ENCODE data around the gene JAKMIP1.

JAKMIP1 gene

GRCh38 chr4:6042293-6043063 lies 157.9 kb downstream of the JAKMIP1 start:
- ChIA-PET CTCF (interaction anchor here (1.4 kb wide), 1 partner anchor 18 kb away, joined by 3 read pairs; no protein-coding TSS in a partner anchor), POLR2A (no interaction called here)
- TF ChIP-seq FOXM1 (IDR thresholded peaks at IDR 0.05; ENCODE audit: borderline replicate concordance) (no peak), HDGF (IDR thresholded peaks at IDR 0.05; ENCODE audit: borderline replicate concordance) (no peak), FOXA1 (IDR thresholded peaks at IDR 0.05) (no peak), SUZ12 (IDR thresholded peaks at IDR 0.05) (no peak), SP1 (IDR thresholded peaks at IDR 0.05) (no peak), LEF1 (IDR thresholded peaks at IDR 0.05; ENCODE audit: borderline replicate concordance) (no peak), ZNF384 (IDR thresholded peaks at IDR 0.05) (no peak), PKNOX1 (IDR thresholded peaks at IDR 0.05) (no peak), ELF4 (IDR thresholded peaks at IDR 0.05) (no peak), ARNT (IDR thresholded peaks at IDR 0.05) (no peak), TARDBP (IDR thresholded peaks at IDR 0.05) (no peak), NFRKB (IDR thresholded peaks at IDR 0.05) (no peak), BHLHE40 (IDR thresholded peaks at IDR 0.05; ENCODE audit: borderline replicate concordance) (no peak), L3MBTL2 (conservative IDR thresholded peaks at IDR 0.05) (no peak), FOXK2 (IDR thresholded peaks at IDR 0.05) (no peak), CTBP1 (IDR thresholded peaks at IDR 0.05; ENCODE audit: borderline replicate concordance) (no peak)
- no peak for DNase-seq (ENCODE audit: extremely low spot score)

- no peak for DNase-seq (ENCODE audit: extremely low spot score)
- no peak for TF ChIP-seq SP1 (IDR thresholded peaks at IDR 0.05)
- TF ChIP-seq CTBP1 (IDR thresholded peaks at IDR 0.05; ENCODE audit: borderline replicate concordance) = no peak
- POLR2A ChIA-PET = no interaction called here
- CTCF ChIA-PET = interaction anchor here (1.4 kb wide), 1 partner anchor 17 kb away, joined by 3 read pairs; no protein-coding TSS in a partner anchor
Observed at GRCh38 chr4:6041800-6042199, 158.5 kb downstream of the JAKMIP1 start.

GRCh38 chr4:6038711-6039110 lies 161.6 kb downstream of the JAKMIP1 start:
- CTCF ChIA-PET = no interaction called here
- POLR2A ChIA-PET = no interaction called here

GRCh38 chr4:6035786-6036185 lies 164.6 kb downstream of the JAKMIP1 start:
- ChIA-PET POLR2A (no interaction called here), CTCF (no interaction called here)
- TF ChIP-seq FOXK2 (IDR thresholded peaks at IDR 0.05) (no peak), ARNT (IDR thresholded peaks at IDR 0.05) (no peak), TARDBP (IDR thresholded peaks at IDR 0.05) (no peak), ZNF384 (IDR thresholded peaks at IDR 0.05) (no peak), BHLHE40 (IDR thresholded peaks at IDR 0.05; ENCODE audit: borderline replicate concordance) (no peak), L3MBTL2 (conservative IDR thresholded peaks at IDR 0.05) (no peak), SUZ12 (IDR thresholded peaks at IDR 0.05) (no peak), CTBP1 (IDR thresholded peaks at IDR 0.05; ENCODE audit: borderline replicate concordance) (no peak)
- DNase-seq (ENCODE audit: extremely low spot score) = no peak

More at GRCh38 chr4:6038711-6039110, 161.6 kb downstream of the JAKMIP1 start:
- no peak for DNase-seq (ENCODE audit: extremely low spot score)
- TF ChIP-seq ELF4 (IDR thresholded peaks at IDR 0.05) (no peak), TARDBP (IDR thresholded peaks at IDR 0.05) (no peak), FOXA1 (IDR thresholded peaks at IDR 0.05) (no peak), ARNT (IDR thresholded peaks at IDR 0.05) (no peak), L3MBTL2 (conservative IDR thresholded peaks at IDR 0.05) (no peak)

- ChIA-PET POLR2A (no interaction called here), CTCF (interaction anchor here (1.2 kb wide), 1 partner anchor 13 kb away, joined by 3 read pairs; no protein-coding TSS in a partner anchor)
- TF ChIP-seq BHLHE40 (IDR thresholded peaks at IDR 0.05; ENCODE audit: borderline replicate concordance) (no peak), CTBP1 (IDR thresholded peaks at IDR 0.05; ENCODE audit: borderline replicate concordance) (no peak), ELF4 (IDR thresholded peaks at IDR 0.05) (no peak), ZNF384 (IDR thresholded peaks at IDR 0.05) (no peak), LEF1 (IDR thresholded peaks at IDR 0.05; ENCODE audit: borderline replicate concordance) (no peak), SP1 (IDR thresholded peaks at IDR 0.05) (no peak), HDGF (IDR thresholded peaks at IDR 0.05; ENCODE audit: borderline replicate concordance) (no peak), ARNT (IDR thresholded peaks at IDR 0.05) (no peak), NFRKB (IDR thresholded peaks at IDR 0.05) (no peak), FOXA1 (IDR thresholded peaks at IDR 0.05) (no peak), L3MBTL2 (conservative IDR thresholded peaks at IDR 0.05) (no peak), PKNOX1 (IDR thresholded peaks at IDR 0.05) (no peak), SUZ12 (IDR thresholded peaks at IDR 0.05) (no peak), TARDBP (IDR thresholded peaks at IDR 0.05) (no peak)
- no peak for DNase-seq (ENCODE audit: extremely low spot score)
Observed at GRCh38 chr4:6033381-6033780, 167.0 kb downstream of the JAKMIP1 start.

- CTCF ChIA-PET = interaction anchor here (1.2 kb wide), 1 partner anchor 12 kb away, joined by 3 read pairs; no protein-coding TSS in a partner anchor
- POLR2A ChIA-PET = no interaction called here
- DNase-seq (ENCODE audit: extremely low spot score) = no peak
- TF ChIP-seq FOXK2 (IDR thresholded peaks at IDR 0.05) (no peak), ARNT (IDR thresholded peaks at IDR 0.05) (no peak)
Observed at GRCh38 chr4:6032249-6033244, 167.8 kb downstream of the JAKMIP1 start.
